ENCODE measurements around the gene STAMBP.

Gene STAMBP

GRCh38 chr2:73919596-73920228 is 91.0 kb downstream of the STAMBP start:
- no peak for TF ChIP-seq CTCF (IDR thresholded peaks at IDR 0.05; ENCODE audit: low read depth, low read length)
- no peak for TF ChIP-seq MYC (IDR thresholded peaks at IDR 0.05; ENCODE audit: low read depth, low read length)
- TF ChIP-seq POLR2A (IDR thresholded peaks at IDR 0.05; ENCODE audit: extremely low read depth, insufficient read length) = no peak
- H3K4me3 ChIP-seq (ENCODE audit: low read depth, low read length) = no peak overlapping the region

GRCh38 chr2:73920577-73921545 is 92.1 kb downstream of the STAMBP start:
- TF ChIP-seq MAX (IDR thresholded peaks at IDR 0.05; ENCODE audit: low read depth, low read length) (no peak), CTCF (IDR thresholded peaks at IDR 0.05; ENCODE audit: low read depth, low read length) (peak; percentile 42)
- no peak overlapping the region for H3K4me3 ChIP-seq (ENCODE audit: low read depth, low read length)
- DNase-seq (ENCODE audit: low read depth) = peak; percentile 79

More at GRCh38 chr2:73919596-73920228, 91.0 kb downstream of the STAMBP start:
- DNase-seq (ENCODE audit: low read depth) = no peak

- no peak overlapping the region for H3K4me3 ChIP-seq (ENCODE audit: low read depth, low read length)
- no peak for DNase-seq (ENCODE audit: low read depth)
- no peak for TF ChIP-seq MAX (IDR thresholded peaks at IDR 0.05; ENCODE audit: low read depth, low read length)
- TF ChIP-seq MYC (IDR thresholded peaks at IDR 0.05; ENCODE audit: low read depth, low read length) = no peak
- TF ChIP-seq CTCF (IDR thresholded peaks at IDR 0.05; ENCODE audit: low read depth, low read length) = no peak
- TF ChIP-seq POLR2A (IDR thresholded peaks at IDR 0.05; ENCODE audit: extremely low read depth, insufficient read length) = no peak
Observed at GRCh38 chr2:73921581-73921980, 92.8 kb downstream of the STAMBP start.

- no peak overlapping the region for H3K4me3 ChIP-seq (ENCODE audit: low read depth, low read length)
- TF ChIP-seq MAX (IDR thresholded peaks at IDR 0.05; ENCODE audit: low read depth, low read length) = no peak
- TF ChIP-seq CTCF (IDR thresholded peaks at IDR 0.05; ENCODE audit: low read depth, low read length) = no peak
- no peak for TF ChIP-seq MYC (IDR thresholded peaks at IDR 0.05; ENCODE audit: low read depth, low read length)
- TF ChIP-seq POLR2A (IDR thresholded peaks at IDR 0.05; ENCODE audit: extremely low read depth, insufficient read length) = no peak
- no peak for DNase-seq (ENCODE audit: low read depth)
Observed at GRCh38 chr2:73922681-73923080, 93.9 kb downstream of the STAMBP start.

Measured in NB4 (cell line).